Brain microvascular endothelial cell (primary cell): ENCODE results near the gene UGT8.

Experiments used
- DNase-seq: peaks from one replicate; pipeline ENCODE4 v3.0.0-alpha.2; 2020
- H3K27ac ChIP-seq: fragments of 250-450 bp; sonication (Bioruptor Pico); 2 replicates; pipeline ENCODE4 v1.5.1; 2020; ENCODE audit warnings: mild to moderate bottlenecking, moderate library complexity
- H3K27me3 ChIP-seq: fragments of 250-450 bp; sonication (Bioruptor Pico); replicated peaks from 2 replicates; pipeline ENCODE4 v1.5.1; 2020; ENCODE audit warnings: mild to moderate bottlenecking
- H3K36me3 ChIP-seq: fragments of 250-450 bp; sonication (Bioruptor Pico); replicated peaks from 2 replicates; pipeline ENCODE4 v1.5.1; 2020; ENCODE audit warnings: mild to moderate bottlenecking
- H3K4me3 ChIP-seq: 2 replicates; pipeline ENCODE4 v1.5.1; 2011; ENCODE audit warnings: low read depth, mild to moderate bottlenecking, control low read depth, low read length, moderate library complexity
- CTCF ChIP-seq: IDR thresholded peaks from 2 replicates; pipeline ENCODE4 v1.5.1; 2011; ENCODE audit warnings: low read depth, mild to moderate bottlenecking, moderate library complexity, low read length, control low read depth, inconsistent platforms; ENCODE audit errors: missing control alignments
- in situ Hi-C: cut with HindIII; loops from 2 replicates; pipeline ENCODE4 v1.10.0; 2017; ENCODE audit warnings: low sequenced_read_pairs, low pct_ligation_motif_present

UGT8 gene

GRCh38 chr4:114599903-114600552 lies 1.4 kb downstream of the UGT8 start:
- DNase-seq = no peak
- in situ Hi-C loops = no loop called here
- TF ChIP-seq CTCF = no peak
- H3K27ac ChIP-seq = no peak overlapping the region
- H3K27me3 ChIP-seq = peaks cover 25% of the 10 kb centered on the region
- peak overlapping the region; percentile 64 for H3K4me3 ChIP-seq
- no peaks in the 10 kb centered on the region for H3K36me3 ChIP-seq

GRCh38 chr4:114600672-114601071 lies 2.1 kb downstream of the UGT8 start:
- Histone ChIP-seq H3K36me3 (no peaks in the 10 kb centered on the region), H3K4me3 (no peak overlapping the region), H3K27ac (no peak overlapping the region), H3K27me3 (peaks cover 25% of the 10 kb centered on the region)
- no peak for DNase-seq
- in situ Hi-C loops = no loop called here
- TF ChIP-seq CTCF = no peak

GRCh38 chr4:114601304-114602052 lies 2.9 kb downstream of the UGT8 start:
- TF ChIP-seq CTCF = no peak
- DNase-seq = no peak
- H3K27me3 ChIP-seq = peaks cover 25% of the 10 kb centered on the region
- no peaks in the 10 kb centered on the region for H3K36me3 ChIP-seq
- no peak overlapping the region for H3K27ac ChIP-seq
- no peak overlapping the region for H3K4me3 ChIP-seq
- in situ Hi-C loops = no loop called here

GRCh38 chr4:114603497-114603896 lies 4.9 kb downstream of the UGT8 start:
- in situ Hi-C loops = no loop called here
- no peak for TF ChIP-seq CTCF

GRCh38 chr4:114606245-114606644 lies 7.6 kb downstream of the UGT8 start:
- in situ Hi-C loops = no loop called here
- Histone ChIP-seq H3K27me3 (peaks cover 3% of the 10 kb centered on the region), H3K36me3 (no peaks in the 10 kb centered on the region), H3K27ac (no peak overlapping the region), H3K4me3 (no peak overlapping the region)
- no peak for DNase-seq
- TF ChIP-seq CTCF = no peak

More at GRCh38 chr4:114603497-114603896, 4.9 kb downstream of the UGT8 start:
- H3K4me3 ChIP-seq = no peak overlapping the region
- H3K27me3 ChIP-seq = peaks cover 16% of the 10 kb centered on the region
- no peak overlapping the region for H3K27ac ChIP-seq
- no peak for DNase-seq
- H3K36me3 ChIP-seq = no peaks in the 10 kb centered on the region

- no peak overlapping the region for H3K27ac ChIP-seq
- H3K27me3 ChIP-seq = peaks cover 3% of the 10 kb centered on the region
- no peak for TF ChIP-seq CTCF
- H3K4me3 ChIP-seq = no peak overlapping the region
- in situ Hi-C loops = no loop called here
- no peak for DNase-seq
- no peaks in the 10 kb centered on the region for H3K36me3 ChIP-seq
Observed at GRCh38 chr4:114607056-114607455, 8.4 kb downstream of the UGT8 start.
